Hepatocyte (in vitro differentiated cells): ENCODE measurements around the gene SNCAIP.

Experiments used
- EZH2 ChIP-seq: fragments of 200-600 bp; sonication (generic); IDR thresholded peaks from 2 replicates; pipeline ENCODE4 v1.6.1; 2016; ENCODE audit warnings: antibody characterized with exemption, mild to moderate bottlenecking, borderline replicate concordance
- TF ChIP-seq, protein P1 (sequence below): fragments of 200-600 bp; sonication (generic); IDR thresholded peaks from 2 replicates; pipeline ENCODE4 v1.5.1; 2016; ENCODE audit warnings: antibody characterized with exemption, mild to moderate bottlenecking; ENCODE audit not compliant: poor library complexity

DNA sequence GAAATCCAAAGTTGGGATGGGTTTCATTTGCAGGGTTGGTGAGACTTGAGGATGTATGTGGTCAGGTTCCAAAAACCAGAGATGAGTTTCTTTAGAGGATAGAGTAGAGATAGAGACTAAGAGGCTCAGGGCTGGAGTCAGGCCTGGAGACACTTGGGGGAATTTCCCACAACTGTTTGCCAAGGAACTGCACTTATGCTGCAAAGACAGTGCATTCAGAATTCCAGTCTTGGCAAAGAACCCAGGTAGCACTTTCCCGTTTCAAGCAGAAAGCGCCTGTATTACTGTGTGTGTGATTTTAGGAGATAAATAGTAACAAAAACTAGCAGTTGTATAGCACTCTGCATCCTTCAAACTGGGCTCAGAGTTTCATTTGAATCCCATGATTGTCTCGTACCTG is 55.4 kb downstream of the SNCAIP start:
- TF ChIP-seq, protein P1, sequence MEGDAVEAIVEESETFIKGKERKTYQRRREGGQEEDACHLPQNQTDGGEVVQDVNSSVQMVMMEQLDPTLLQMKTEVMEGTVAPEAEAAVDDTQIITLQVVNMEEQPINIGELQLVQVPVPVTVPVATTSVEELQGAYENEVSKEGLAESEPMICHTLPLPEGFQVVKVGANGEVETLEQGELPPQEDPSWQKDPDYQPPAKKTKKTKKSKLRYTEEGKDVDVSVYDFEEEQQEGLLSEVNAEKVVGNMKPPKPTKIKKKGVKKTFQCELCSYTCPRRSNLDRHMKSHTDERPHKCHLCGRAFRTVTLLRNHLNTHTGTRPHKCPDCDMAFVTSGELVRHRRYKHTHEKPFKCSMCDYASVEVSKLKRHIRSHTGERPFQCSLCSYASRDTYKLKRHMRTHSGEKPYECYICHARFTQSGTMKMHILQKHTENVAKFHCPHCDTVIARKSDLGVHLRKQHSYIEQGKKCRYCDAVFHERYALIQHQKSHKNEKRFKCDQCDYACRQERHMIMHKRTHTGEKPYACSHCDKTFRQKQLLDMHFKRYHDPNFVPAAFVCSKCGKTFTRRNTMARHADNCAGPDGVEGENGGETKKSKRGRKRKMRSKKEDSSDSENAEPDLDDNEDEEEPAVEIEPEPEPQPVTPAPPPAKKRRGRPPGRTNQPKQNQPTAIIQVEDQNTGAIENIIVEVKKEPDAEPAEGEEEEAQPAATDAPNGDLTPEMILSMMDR = no peak
- TF ChIP-seq EZH2 = no peak
